GM12892 (cell line): ENCODE measurements around the gene PAAF1.

Experiments used
- DNase-seq: peaks from one replicate; pipeline ENCODE4 v3.0.0; 2011; ENCODE audit not compliant: insufficient read length
- FAIRE-seq: peaks from 2 replicates; lab custom pipeline; 2011; peaks lifted over from hg19 to GRCh38; lab: Jason Lieb, UNC
- POLR2A ChIP-seq: IDR thresholded peaks from 2 replicates; pipeline ENCODE4 v1.6.1; 2011; ENCODE audit warnings: low read depth, low read length, control low read depth
- POLR2AphosphoS5 ChIP-seq: IDR thresholded peaks from 2 replicates; pipeline ENCODE4 v1.6.1; 2011; ENCODE audit warnings: low read depth, low read length, control low read depth
- TAF1 ChIP-seq: IDR thresholded peaks from 2 replicates; pipeline ENCODE4 v1.6.1; 2011; ENCODE audit warnings: low read depth, mild to moderate bottlenecking, control low read depth, low read length, borderline replicate concordance

PAAF1 gene

DNA sequence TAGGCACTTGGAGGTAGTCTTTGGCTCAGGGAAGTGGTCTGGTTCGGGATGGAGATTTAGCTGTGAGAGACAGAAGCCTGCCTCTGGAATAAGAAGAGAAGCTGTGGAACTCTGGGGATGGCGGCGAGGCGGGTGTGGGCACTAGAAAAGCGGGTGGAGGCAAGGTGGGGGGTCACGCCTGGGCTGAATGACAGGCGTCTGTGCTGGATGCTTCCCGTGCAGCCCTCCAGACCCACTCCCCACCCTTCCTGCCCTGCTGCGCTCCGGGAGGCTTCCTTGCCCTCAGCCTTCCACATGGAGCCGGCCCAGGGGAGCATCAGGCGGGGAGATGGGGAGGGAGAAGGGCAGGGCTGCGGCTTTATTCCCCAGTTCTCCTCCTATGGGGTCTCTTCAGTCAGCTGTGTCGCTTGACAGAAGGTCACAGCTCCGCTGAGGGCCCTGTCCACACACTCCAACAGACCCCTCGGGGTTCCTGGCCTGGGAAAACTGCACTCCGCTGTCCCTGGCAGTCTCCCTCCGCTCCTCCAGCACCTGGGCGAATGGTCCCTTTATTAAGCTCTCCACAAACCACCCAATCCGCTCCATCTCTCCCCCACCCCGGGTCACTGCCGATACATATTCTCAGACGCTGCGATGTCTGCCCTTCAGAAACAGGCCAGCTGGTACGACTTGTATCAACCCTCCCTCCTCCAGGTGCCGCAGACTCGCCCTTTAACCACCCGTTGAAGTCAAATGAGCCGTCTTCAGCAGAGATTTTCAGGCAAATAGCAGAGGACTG is 80.3 kb downstream of the PAAF1 start:
- TF ChIP-seq POLR2A (no peak), POLR2AphosphoS5 (no peak), TAF1 (no peak)
- FAIRE-seq = no peak
- DNase-seq = no peak

GRCh38 chr11:73957654-73958361 is 81.0 kb downstream of the PAAF1 start:
- FAIRE-seq = no peak
- DNase-seq = no peak
- TF ChIP-seq POLR2AphosphoS5 (no peak), TAF1 (no peak), POLR2A (no peak)

- DNase-seq (no peak), FAIRE-seq (no peak)
- no peak for TF ChIP-seq POLR2A
- TF ChIP-seq TAF1 = no peak
- no peak for TF ChIP-seq POLR2AphosphoS5
Observed at GRCh38 chr11:73958521-73959141, 81.8 kb downstream of the PAAF1 start.

DNA sequence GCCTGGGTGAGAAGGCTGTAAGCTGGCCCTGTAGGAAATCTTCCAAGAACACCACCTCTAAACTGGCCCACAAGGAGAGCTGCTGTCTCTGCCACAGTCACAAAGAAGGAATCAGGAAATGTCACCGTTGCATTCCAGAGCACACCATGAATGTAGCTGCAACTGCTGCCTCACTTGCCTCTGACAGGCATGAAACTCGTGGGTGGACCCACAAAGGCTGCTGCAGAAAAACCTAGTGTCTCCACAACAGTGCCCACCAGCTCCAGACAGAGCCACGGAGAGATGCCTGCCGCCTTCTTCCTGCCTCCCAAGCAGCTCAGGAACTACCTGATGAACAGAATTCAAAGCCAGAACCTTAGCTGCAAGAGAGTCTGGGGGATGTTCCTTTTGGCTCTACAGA is 84.5 kb downstream of the PAAF1 start:
- FAIRE-seq (peak; percentile 65), DNase-seq (no peak)
- no peak for TF ChIP-seq TAF1
- no peak for TF ChIP-seq POLR2A
- no peak for TF ChIP-seq POLR2AphosphoS5

GRCh38 chr11:73962101-73962705 is 85.4 kb downstream of the PAAF1 start:
- no peak for DNase-seq
- TF ChIP-seq POLR2AphosphoS5 (no peak), TAF1 (no peak), POLR2A (no peak)
- FAIRE-seq = peak; percentile 64

- FAIRE-seq (no peak), DNase-seq (no peak)
- TF ChIP-seq POLR2A (no peak), TAF1 (no peak), POLR2AphosphoS5 (no peak)
Observed at GRCh38 chr11:73963861-73964260, 87.1 kb downstream of the PAAF1 start.

GRCh38 chr11:73965076-73965763 is 88.4 kb downstream of the PAAF1 start:
- no peak for DNase-seq
- no peak for TF ChIP-seq TAF1
- no peak for TF ChIP-seq POLR2A
- TF ChIP-seq POLR2AphosphoS5 = no peak
- no peak for FAIRE-seq

DNA sequence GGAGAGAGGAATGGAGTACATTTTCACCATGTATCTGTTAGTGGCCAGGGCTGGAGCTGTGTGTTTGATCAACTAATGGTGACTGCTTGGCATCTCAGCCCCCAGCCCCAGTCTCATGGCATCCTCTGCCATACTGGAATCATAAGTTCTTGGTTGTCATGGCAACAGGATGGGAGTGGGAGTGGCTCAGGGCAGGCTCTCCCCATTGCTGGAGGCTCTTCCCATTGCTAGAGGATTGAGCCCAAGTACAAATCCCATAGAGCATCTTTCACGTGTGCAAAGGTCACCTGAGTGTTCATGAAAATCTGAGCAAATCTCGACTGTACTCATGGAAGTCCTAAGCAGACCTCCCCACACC is 88.9 kb downstream of the PAAF1 start:
- peak; percentile 70 for FAIRE-seq
- DNase-seq = no peak
- no peak for TF ChIP-seq POLR2AphosphoS5
- no peak for TF ChIP-seq TAF1
- TF ChIP-seq POLR2A = no peak

- no peak for FAIRE-seq
- no peak for DNase-seq
- TF ChIP-seq TAF1 (no peak), POLR2A (no peak), POLR2AphosphoS5 (no peak)
Observed at GRCh38 chr11:73968356-73968966, 91.7 kb downstream of the PAAF1 start.

GRCh38 chr11:73969091-73969490 is 92.3 kb downstream of the PAAF1 start:
- no peak for DNase-seq
- no peak for TF ChIP-seq TAF1
- TF ChIP-seq POLR2A = no peak
- TF ChIP-seq POLR2AphosphoS5 = no peak

More at GRCh38 chr11:73969091-73969490, 92.3 kb downstream of the PAAF1 start:
- FAIRE-seq = no peak
